Measurements from ENCODE around the gene UCHL5.

- TF ChIP-seq EZH2 (IDR thresholded peaks at IDR 0.05; ENCODE audit: borderline replicate concordance, low read depth, low read length, poor library complexity, severe bottlenecking) (no peak), CTCF (conservative IDR thresholded peaks at IDR 0.05; ENCODE audit: low read depth, low read length) (no peak)
Measured at GRCh38 chr1:193058529-193059281, 455 bp downstream of the UCHL5 start.

All from A673 (cell line).